Activated effector memory CD4-positive, alpha-beta T cell treated with Interleukin-2 at 50 U/mL for 16 hours (primary cell): ENCODE results near the gene ELK4.

ENCODE experiments used
- DNase-seq: peaks from one replicate; pipeline ENCODE4 v3.0.0-alpha.2; 2020

The ELK4 gene

DNA sequence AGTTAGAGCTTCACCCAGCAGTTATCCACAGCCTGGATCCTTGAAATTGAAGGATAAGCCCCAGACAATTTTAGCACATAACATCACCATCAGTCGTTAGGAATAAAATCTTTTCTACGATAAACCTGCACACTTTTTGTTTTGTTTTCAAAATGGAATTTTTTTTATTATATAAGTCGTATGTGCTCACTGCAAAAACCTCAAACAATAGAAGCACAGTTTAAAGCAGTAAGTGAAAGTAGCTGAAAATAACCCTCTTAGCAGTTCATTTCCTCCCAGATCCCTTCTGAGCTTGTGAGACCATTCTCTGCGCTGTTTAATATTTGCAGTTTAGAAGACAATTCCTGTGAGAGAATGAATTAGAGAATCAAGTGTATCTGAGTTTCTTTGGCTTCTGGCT is 38.3 kb downstream of the ELK4 start:
- DNase-seq = no peak

DNA sequence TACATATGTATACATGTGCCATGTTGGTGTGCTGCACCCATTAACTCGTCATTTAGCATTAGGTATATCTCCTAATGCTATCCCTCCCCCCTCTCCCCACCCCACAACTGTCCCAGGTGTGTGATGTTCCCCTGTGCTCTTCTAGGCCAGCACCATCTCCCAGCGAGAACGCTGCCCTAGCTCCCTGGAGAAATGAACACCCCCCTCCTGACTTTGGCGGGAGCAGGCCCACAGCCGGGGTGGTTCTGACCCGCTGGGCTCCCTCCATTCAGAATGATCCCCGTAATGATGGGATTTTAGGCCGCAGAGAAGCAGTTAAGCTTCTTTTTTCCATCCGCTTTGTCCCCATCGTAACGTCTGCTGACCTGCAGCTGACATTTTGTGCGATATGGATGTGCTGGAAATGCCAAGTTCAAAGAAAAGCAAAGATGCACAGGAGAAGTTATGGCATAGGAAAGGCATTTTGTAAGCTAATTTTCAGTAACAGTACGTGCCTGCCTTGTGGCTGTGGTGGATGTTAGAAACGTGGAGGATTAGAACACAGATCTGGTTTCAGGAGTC is 39.3 kb downstream of the ELK4 start:
- DNase-seq = no peak

DNA sequence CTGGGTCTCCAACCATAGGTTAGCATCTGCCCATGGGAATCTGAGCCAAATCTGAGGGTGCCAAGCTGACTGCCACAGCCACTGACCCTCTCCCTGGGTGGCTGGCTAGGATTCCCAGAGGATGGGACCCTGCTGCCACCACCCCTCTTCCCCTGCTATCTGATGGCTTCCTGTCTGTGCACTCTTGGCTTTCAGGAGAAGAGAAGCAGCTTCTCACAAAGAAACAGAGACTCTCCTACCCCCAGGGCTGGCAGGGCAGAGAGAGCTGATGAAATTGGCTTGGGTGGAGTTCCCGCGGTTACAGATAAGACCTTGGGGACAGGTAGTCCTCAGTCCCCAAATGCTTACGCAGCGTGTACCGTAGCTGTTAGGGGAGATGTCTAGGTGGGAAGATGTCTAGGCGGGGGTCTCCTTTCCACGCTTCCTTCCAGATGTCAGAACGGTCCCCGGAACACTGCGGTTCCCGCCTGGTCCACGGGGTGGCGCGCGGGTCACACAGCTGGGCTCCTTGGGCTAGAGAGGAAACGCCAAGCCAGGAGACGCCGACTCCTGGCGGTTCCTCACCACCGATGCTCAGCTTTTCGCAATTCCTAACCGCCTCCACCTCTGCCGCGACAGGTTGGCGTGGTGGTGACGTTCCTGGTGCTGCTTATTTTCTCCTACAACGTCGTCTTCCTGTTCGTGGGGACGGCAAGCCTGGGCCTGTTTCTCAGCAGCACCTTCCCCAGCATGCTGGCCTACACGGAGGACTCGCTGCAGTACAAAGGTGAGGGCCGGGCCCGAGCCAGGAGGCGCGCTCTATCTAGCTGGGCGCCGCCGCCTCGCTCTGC is 40.1 kb downstream of the ELK4 start:
- DNase-seq = peak; percentile 81

DNA sequence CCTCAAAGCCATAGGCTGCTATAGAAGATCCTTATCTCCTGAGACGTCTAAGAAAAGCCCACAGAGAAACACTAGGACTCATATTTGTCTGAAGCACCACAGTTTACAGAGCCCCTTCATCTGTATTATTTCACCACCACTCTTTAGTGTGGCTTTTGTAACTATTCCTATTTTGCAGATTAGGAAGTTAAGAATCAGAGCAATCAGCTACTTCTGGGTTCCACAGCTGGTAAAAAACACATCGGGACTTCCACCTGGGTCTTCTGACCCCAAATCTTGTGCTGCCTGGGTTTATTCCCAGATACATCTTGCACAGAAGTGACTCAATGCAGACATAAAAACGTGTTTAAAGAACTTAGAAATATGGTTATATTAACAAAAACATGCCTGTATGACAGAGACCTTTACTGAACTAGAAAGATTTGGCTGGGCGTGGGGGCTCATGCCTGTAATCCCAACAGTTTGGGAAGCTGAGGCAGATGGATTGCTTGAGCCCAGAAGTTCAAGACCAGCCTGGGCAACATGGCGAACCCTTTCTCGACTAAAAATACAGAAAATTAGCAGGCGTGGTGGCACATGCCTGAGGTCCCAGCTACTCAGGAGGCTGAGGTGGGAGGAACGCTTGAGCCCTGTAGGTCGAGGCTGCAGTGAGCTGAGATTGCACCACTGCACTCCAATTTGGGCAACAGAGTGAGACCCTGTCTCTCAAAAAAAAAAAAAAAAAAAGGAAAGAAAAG is 40.9 kb downstream of the ELK4 start:
- no peak for DNase-seq

DNA sequence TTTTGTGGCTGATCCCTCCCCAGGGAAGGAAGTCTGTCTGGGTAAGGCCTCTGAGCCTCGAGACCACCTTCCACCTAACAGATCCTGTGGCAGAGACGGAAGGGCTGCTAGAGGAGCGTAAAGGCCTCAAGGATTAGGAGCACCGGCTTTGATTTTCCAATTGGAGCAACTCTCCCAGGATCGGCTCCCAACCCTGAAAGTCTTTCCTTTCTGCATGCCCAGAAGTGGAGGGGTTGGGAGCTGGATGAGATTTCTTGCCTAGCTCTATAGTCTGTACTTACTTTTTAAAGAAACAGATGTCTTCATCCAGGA is 41.4 kb downstream of the ELK4 start:
- no peak for DNase-seq

DNA sequence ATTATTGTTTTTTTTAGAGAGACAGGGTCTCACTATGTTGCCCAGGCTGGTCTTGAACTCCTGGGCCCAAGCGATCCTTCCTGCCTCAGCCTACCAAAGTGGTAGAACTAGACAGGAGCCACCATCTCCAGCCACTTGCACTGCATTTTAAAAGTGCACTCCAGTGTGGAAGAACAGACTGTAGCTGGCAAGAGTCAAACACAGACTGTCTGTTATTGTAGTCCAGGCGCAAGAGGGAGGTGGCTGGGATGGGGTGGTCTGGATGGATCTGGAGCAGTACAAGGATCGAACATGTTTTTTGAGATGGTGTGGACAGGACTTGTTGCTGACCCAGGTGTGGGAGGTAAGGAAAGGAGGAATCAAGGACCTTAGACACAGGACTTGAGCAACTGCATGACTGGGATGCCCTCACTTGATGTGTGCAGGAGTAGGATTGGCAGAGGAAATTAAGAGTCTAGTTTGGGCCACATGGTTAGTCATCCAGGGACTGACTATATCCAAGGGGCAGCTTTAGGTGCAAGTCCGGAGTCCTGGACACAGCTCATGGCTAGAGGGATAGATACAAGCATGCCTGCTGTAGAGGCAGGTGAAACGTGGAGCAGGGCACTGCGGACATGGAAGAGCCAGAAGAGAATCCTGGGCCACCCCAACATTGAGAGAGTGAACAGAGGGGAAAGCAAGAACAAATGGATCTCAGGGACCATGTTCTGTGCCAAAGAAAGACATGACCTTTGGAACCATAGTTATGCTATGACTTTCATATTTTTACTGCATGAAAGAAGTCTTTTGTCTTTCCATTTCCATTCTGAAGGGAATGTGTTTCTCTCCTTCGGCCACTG is 42.0 kb downstream of the ELK4 start:
- no peak for DNase-seq

DNA sequence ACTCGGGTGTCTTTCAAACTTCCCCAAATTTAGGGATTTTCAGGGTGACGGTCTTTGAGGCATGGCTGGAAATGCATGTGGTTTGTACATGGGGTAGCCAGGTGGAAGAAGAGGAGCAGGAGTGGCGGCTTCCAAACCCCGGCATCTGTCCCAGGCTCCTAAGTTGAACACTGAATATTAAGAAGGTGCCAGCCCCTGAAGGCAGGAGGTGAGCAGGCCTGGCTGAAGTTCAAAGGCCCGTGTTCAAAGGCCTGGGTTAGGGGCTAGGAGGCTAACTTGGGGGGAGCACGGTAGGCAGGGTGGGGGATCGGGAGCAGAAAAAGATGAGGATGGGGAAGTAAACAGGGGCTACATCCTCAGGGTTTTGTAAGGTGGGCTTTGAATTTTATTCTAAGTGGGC is 42.8 kb downstream of the ELK4 start:
- no peak for DNase-seq

DNA sequence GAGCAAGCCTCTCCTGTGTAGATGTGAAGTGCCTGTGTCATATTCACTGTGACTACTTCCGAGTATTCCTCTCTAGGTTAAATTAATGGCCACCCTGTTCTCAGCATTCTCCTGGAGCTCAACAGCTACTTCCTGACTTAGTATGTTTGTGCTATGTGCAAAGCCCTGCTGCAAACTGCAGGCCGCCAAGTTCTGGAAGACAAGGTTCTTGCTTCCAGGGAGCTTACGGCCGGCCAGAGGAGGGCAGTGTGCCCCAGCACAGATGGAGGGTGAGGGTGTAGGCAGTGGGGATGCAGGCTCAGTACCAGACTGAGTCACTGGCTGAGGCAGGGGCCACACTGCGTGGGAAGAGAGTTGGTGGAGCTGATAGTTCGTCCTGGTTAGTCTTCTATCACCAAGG is 43.2 kb downstream of the ELK4 start:
- DNase-seq = no peak

DNA sequence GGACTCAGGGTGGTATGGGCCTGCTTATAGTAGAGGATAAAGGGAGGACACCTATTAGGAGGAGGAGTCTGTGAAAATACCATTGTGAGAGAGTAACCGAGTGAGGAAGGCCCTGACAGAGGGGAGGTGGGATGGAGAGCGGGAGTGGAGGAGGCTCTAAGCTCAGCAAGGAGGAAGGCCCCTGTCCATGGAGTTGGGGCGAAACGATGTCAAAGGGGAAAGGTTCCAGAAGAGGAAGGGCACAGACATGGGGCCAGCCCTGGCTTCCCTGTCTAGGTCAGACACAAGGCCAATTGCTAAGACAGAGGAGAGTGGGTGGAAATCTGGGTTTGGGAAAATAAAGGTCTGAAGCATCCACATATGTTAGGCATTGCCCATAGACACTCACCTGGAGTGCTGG is 44.2 kb downstream of the ELK4 start:
- no peak for DNase-seq

DNA sequence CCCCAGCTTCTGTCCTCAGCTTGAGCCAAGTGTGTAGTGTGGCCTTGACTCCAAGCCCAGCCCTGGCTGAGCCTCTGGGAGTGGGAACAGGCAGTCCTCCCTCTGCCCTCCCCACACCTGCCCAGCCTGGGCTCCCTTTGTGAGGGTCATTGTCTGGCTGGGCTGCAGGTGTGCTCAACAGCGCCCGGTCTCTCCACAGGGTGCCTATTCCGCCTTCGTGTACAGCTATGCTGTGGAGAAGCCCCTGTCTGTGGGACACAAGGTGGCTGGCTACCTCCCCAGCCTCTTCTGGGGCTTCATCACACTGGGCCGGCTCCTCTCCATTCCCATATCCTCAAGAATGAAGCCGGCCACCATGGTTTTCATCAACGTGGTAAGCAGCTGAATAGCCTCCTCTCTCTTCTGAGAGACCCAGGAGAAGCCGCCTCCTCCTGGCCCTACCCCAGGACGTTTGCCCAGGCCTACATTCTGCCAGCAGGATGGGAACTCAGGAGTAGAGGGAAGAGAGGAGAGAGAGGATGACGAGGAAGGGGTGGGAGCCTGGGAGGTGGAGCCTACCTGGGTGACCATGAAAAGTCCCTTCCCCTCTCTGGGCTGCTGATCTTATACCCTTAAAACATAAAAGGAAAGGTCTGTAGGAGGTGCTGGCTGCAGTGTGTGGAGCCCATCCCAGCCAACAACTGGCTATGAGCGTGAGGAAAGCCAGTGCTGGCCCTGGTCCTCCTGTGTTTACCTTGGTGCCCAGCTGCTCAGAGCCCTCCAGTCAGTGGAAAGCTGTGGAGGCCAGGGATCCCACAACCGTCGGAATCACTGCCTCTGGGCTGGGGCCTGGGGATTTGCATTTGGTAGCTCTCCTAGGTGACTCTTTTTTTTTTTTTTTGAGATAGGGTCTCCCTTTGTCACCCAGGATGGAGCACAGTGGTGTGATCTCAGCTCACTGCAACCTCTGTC is 45.7 kb downstream of the ELK4 start:
- no peak for DNase-seq

DNA sequence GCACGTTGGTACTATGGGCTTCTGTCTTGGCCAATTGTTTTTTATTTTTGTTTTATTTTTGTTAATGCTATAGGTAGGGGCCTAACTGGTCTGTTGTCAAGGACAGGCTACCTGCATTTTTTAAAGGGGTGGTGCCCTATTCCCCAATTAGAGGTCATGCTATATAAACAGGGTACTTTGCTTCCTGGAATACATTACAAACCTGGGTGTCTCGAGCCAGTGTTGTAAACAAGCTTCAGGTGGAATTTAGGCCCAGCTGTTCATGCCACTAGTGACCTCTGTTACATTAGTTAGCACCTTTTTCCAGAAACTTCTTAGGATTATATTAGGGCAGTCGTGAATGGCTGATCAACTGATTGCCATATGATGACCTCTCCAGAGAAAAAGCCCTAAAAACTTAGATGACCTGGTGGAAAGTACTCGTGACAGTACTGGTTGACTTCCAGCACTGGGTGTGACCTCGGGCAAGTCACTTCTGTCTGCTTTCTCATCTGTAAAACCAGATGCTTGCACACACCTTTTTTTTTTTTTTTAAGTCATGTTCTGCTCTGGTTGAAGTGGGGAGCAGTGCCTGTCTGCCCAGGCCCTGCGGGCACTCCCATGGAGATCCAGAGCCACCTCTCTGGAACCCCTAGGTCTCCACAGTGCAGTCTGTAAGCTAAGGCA is 46.5 kb downstream of the ELK4 start:
- DNase-seq = no peak

DNA sequence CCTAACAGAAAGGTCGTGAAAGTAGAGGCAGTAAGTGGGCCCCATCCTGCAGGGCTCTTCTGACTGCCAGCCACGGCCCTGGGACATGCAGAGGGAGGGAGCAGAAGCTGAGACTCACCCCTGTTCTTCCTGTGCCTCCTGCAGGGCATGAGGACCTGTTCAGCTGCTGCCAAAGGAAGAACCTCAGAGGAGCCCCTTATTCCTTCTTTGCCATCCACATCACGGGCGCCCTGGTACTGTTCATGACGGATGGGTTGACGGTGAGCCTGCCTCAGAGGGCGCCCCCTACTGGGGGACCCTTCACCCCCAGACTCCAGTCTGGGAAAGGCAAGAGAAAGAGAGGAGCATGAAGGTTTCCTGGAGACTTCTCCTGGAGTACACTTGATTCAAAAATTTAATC is 47.1 kb downstream of the ELK4 start:
- no peak for DNase-seq

DNA sequence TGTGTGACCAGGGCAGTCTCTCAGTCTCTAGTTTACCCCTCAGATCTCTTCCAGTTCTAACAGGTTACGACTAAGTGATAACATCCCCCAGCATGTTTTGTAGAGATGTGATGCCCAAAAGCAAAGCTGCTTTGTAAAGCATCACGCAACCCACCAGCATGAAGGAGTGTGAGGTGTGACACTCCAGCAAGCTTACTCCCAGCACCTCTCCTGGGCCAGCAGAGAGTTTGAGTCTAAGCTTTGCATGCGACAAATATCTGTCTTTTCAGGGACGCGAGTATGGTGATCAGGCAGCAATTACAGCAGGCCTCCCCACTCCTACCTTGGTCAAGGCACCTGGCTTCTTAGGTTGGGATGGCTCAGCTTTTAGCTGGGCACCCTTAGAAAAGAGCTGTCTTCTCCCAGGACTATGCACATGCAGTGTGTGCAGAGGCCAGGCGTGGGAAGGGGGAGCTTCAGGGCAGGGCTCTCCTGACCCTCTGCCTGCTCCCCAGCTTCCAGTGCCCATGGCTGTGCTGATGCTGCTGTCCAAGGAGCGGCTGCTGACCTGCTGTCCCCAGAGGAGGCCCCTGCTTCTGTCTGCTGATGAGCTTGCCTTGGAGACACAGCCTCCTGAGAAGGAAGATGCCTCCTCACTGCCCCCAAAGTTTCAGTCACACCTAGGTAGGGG is 48.2 kb downstream of the ELK4 start:
- DNase-seq = no peak

DNA sequence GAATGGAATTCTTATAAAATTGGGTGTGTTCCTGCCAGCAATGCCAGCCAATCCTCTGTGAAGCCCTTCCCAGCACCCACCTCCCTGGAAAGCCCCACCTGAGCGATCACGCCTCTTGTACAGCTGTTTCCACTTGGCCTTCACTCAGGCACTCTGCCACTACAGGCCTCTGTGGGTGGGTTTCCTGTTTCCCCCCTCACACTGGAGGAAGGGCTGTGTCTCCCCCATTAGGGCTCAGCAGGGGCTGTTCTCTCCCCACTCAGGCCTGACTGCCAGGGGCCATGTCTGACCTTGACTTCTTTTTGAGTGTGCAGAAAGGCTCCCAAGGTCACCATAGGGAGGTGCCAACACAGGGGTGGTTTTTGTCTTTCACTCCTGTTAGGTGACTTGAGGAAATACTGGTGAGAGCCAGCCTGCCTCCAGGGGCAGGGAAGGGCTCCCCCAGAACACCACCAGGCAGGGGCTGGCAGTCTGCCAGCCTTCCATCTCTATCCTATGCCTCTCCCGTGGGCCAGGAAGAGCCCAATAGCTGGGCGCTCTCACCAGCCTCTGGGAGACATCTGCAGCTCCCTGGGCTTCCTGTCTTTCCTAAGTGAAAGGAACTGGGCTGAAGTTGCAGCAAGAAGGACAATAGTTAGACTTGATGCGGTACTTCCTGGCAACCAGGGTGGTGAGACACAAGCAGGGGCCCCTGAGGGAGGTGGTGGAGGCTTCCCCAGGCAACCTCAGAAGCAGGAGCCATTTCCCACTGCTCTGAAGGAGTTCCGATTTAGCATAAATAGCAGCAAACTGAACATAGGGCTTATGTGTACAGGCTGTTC is 49.1 kb downstream of the ELK4 start:
- no peak for DNase-seq

DNA sequence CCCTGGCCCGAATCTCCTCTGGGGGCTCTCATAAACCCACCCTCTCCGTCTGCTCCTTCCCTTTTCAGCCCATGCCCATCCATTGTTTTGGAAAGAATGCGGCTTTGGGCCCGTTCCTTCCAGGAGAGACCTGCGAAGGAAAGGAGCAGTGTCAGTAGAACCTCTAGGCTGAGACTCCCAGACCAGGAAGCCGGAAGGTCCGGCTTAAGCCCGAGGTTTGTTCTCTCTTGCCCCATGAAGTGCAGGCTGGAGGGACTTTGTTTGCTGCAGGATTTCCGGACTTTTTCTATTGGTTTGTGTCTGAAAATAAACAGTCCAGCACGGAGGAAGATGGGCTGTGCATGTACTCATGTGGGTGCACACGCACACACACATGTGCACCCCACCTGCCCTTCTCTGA is 49.8 kb downstream of the ELK4 start:
- no peak for DNase-seq

DNA sequence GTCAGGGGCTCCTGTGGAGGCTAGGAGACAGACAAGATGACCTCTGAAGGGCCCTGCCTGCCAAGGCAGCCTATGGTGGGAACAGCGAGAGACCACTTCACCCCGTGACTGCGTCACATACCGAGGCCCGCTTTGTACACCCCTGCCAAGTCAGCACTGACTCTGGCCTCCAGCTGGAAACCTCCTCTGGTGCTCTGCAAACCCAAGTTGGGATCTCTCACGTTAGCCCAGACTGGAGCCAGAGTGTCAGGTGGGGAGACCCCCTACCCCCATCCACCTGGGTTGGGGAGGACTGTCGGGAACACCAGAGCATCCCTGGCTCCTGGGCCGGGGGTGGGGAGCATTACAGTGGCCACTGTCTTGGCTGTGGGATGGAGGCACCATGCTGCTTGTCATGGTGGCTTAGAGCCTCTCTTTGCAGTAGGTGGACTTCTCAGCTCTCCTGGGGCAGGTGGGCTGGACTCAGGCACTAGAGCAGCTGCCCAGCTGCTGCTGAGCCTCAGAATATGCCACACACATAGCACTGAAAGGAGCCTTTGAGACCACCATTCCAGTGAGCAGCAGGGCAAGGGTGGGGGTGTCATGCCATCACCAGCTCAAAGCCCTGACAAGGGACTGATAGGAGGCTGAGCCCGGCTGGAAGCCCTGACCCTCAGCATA is 50.4 kb downstream of the ELK4 start:
- no peak for DNase-seq

DNA sequence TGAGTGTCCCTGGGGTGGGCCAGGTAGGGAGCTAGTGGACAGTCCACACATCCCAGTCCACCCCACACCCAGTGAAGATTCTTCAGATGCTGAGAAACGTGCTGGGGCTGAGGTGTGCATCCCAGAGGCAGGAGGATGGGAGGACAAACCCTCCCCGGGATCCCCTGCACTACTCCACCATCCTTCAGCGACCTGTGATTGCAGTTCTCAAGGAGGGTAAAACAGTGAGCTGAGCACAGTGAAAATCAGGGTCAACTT is 51.0 kb downstream of the ELK4 start:
- no peak for DNase-seq

DNA sequence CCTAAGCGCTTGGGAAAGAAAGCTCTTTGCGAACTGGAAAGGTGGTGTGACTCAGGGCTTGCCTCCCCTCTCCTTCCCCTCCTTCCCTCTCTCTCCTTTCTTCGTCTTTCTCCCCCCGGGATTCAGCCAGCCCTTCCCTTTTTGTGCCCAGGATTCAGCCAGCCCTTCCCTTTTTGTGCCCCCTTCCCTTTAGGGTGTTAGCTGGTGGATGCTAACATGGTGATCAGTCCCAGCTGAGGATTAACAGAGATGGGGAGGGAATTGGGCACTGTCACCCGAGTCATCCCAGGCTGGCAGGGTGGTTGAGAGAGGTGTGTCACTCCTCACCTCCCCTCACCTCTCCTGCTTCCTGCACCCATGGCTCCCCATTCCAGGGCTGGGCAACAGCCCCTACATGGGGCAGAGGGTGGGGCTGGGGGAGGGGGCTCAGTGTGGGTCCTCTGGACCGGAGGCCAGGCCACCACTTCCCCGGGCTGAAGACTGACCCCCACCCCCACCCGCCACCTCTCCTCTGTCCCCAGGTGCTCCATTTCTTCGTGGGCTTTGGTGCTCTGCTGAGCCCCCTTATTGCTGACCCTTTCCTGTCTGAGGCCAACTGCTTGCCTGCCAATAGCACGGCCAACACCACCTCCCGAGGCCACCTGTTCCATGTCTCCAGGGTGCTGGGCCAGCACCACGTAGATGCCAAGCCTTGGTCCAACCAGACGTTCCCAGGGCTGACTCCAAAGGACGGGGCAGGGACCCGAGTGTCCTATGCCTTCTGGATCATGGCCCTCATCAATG is 51.5 kb downstream of the ELK4 start:
- no peak for DNase-seq

DNA sequence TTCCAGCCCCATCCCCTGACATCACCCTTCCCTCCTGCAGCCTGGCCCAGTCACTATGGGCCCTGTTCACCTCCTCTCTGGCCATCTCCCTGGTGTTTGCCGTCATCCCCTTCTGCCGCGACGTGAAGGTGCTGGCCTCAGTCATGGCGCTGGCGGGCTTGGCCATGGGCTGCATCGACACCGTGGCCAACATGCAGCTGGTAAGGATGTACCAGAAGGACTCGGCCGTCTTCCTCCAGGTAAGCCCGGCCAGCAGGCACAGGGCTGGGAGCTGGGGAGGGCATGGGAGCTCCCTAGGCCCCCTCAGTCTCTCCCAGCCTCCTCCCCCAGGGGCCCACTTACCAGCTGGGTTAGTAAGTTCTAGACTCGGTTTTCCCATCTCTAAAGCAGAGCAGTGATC is 52.1 kb downstream of the ELK4 start:
- no peak for DNase-seq
